ENCODE results near the gene CYP4F12. TPM values are rescaled to one million over a fixed set of nuclear protein-coding genes. Genes with fewer than 3 reads are reported as not detected.
A peak's percentile ranks its signal among the peaks of the same experiment; 100 is the strongest.
"Not testable (repeated sequence)": the region's sequence is repeated elsewhere in the genome, so short reads cannot be mapped to it uniquely, and the experiment has no call there.

The CYP4F12 gene
- total and polyA plus RNA-seq, 4 donors = 0.85 to 4.2 (median 3.1) TPM

GRCh38 chr19:15675560-15675959, 2.7 kb downstream of the CYP4F12 start:
- peaks cover 0 to 17% (median 6%) of the 10 kb centered on the region in 5 donors for H3K4me1 ChIP-seq (ENCODE audit: control insufficient read depth in 5 of 5, insufficient read depth in 5 of 5, low read length in 5 of 5)
- peaks cover 0 to 11% (median 0%) of the 10 kb centered on the region in 4 donors for H3K36me3 ChIP-seq (ENCODE audit: control insufficient read depth in 4 of 4, insufficient read depth in 4 of 4, low read length in 4 of 4)
- no peak for ATAC-seq (ENCODE audit: insufficient read depth, low FRiP score)
- no peaks in the 10 kb centered on the region for H3K27me3 ChIP-seq (ENCODE audit: control insufficient read depth in 3 of 3, insufficient read depth in 3 of 3, low read length in 2 of 3)
- DNase-seq = peak in 2 of 3 donors; percentile 8 to 38
- no peak for TF ChIP-seq CTCF (IDR thresholded peaks at IDR 0.05; ENCODE audit: control extremely low read depth, extremely low read depth)
- no peak overlapping the region for H3K4me3 ChIP-seq
- no peak overlapping the region for H3K9ac ChIP-seq (ENCODE audit: insufficient read depth in 1 of 2, low read length in 2 of 2)
- no peak overlapping the region for H3K27ac ChIP-seq (ENCODE audit: low read depth in 1 of 2, low read length in 1 of 2)
- WGBS, 2 donors = 45 to 51% methylated on average over 3 of the region's 3 CpGs
- H3K9me3 ChIP-seq (ENCODE audit: control insufficient read depth in 4 of 4, insufficient read depth in 3 of 4, low read length in 3 of 4) = no peaks in the 10 kb centered on the region

GRCh38 chr19:15679089-15679488, 6.2 kb downstream of the CYP4F12 start:
- TF ChIP-seq CTCF (IDR thresholded peaks at IDR 0.05; ENCODE audit: control extremely low read depth, extremely low read depth) = no peak
- H3K27me3 ChIP-seq (ENCODE audit: control insufficient read depth in 3 of 3, insufficient read depth in 3 of 3, low read length in 2 of 3) = no peaks in the 10 kb centered on the region
- ATAC-seq (ENCODE audit: insufficient read depth, low FRiP score) = no peak
- no peaks in the 10 kb centered on the region for H3K9me3 ChIP-seq (ENCODE audit: control insufficient read depth in 4 of 4, insufficient read depth in 3 of 4, low read length in 3 of 4)
- WGBS, 2 donors = 22 to 24% methylated on average over 4 of the region's 4 CpGs
- peaks cover 0 to 15% (median 0%) of the 10 kb centered on the region in 5 donors for H3K4me1 ChIP-seq (ENCODE audit: control insufficient read depth in 5 of 5, insufficient read depth in 5 of 5, low read length in 5 of 5)
- no peak overlapping the region for H3K27ac ChIP-seq (ENCODE audit: low read depth in 1 of 2, low read length in 1 of 2)
- no peak overlapping the region for H3K4me3 ChIP-seq
- no peak for DNase-seq
- H3K36me3 ChIP-seq (ENCODE audit: control insufficient read depth in 4 of 4, insufficient read depth in 4 of 4, low read length in 4 of 4) = peaks cover 0 to 13% (median 0%) of the 10 kb centered on the region in 4 donors
- no peak overlapping the region for H3K9ac ChIP-seq (ENCODE audit: insufficient read depth in 1 of 2, low read length in 2 of 2)

GRCh38 chr19:15679865-15680264, 7.0 kb downstream of the CYP4F12 start:
- H3K9ac ChIP-seq (ENCODE audit: insufficient read depth in 1 of 2, low read length in 2 of 2); ATAC-seq (ENCODE audit: insufficient read depth, low FRiP score); H3K4me3 ChIP-seq; DNase-seq; H3K9me3 ChIP-seq (ENCODE audit: control insufficient read depth in 4 of 4, insufficient read depth in 3 of 4, low read length in 3 of 4); H3K27ac ChIP-seq (ENCODE audit: low read depth in 1 of 2, low read length in 1 of 2); H3K27me3 ChIP-seq (ENCODE audit: control insufficient read depth in 3 of 3, insufficient read depth in 3 of 3, low read length in 2 of 3): not testable (repeated sequence)
- 56 to 61% methylated on average over 4 of the region's 4 CpGs for WGBS, 2 donors
- peaks cover 0 to 11% (median 0%) of the 10 kb centered on the region in 5 donors for H3K4me1 ChIP-seq (ENCODE audit: control insufficient read depth in 5 of 5, insufficient read depth in 5 of 5, low read length in 5 of 5)
- peaks cover 0 to 10% (median 0%) of the 10 kb centered on the region in 4 donors for H3K36me3 ChIP-seq (ENCODE audit: control insufficient read depth in 4 of 4, insufficient read depth in 4 of 4, low read length in 4 of 4)

GRCh38 chr19:15680478-15681322, 7.8 kb downstream of the CYP4F12 start:
- Histone ChIP-seq H3K36me3 (ENCODE audit: control insufficient read depth in 4 of 4, insufficient read depth in 4 of 4, low read length in 4 of 4) (peaks cover 0 to 14% (median 0%) of the 10 kb centered on the region in 4 donors), H3K9ac (ENCODE audit: insufficient read depth in 1 of 2, low read length in 2 of 2) (no peak overlapping the region), H3K27ac (ENCODE audit: low read depth in 1 of 2, low read length in 1 of 2) (no peak overlapping the region), H3K4me3 (no peak overlapping the region), H3K4me1 (ENCODE audit: control insufficient read depth in 5 of 5, insufficient read depth in 5 of 5, low read length in 5 of 5) (peaks cover 0 to 5% (median 0%) of the 10 kb centered on the region in 5 donors), H3K27me3 (ENCODE audit: control insufficient read depth in 3 of 3, insufficient read depth in 3 of 3, low read length in 2 of 3) (no peaks in the 10 kb centered on the region), H3K9me3 (ENCODE audit: control insufficient read depth in 4 of 4, insufficient read depth in 3 of 4, low read length in 3 of 4) (no peaks in the 10 kb centered on the region)
- DNase-seq (peak in 2 of 3 donors; percentile 28 to 60), ATAC-seq (ENCODE audit: insufficient read depth, low FRiP score) (no peak)
- 60 to 66% methylated on average over 8 of the region's 8 CpGs for WGBS, 2 donors
- TF ChIP-seq CTCF (IDR thresholded peaks at IDR 0.05; ENCODE audit: control extremely low read depth, extremely low read depth) = no peak

All from lung (tissue), 12 donors.